K562 (cell line): ENCODE measurements around the gene TMEM239.

ENCODE experiments used
- C11orf30 ChIP-seq: fragments of 450-650 bp; IDR thresholded peaks from 2 replicates; pipeline ENCODE4 v1.6.1; 2016; ENCODE audit warnings: low read depth, mild to moderate bottlenecking
- CBFA2T2 ChIP-seq: fragments of 450-650 bp; conservative IDR thresholded peaks from 2 replicates; pipeline ENCODE4 v1.6.1; 2017; ENCODE audit warnings: mild to moderate bottlenecking
- CTCF ChIP-seq, 3 experiments: IDR thresholded peaks in 2 of 3; conservative IDR thresholded peaks in 1 of 3; 2 replicates each; pipeline ENCODE4 v1.5.1; 2011 to 2012; ENCODE audit warnings: low read length in 3 of 3, mild to moderate bottlenecking in 3 of 3, control low read depth in 2 of 3, improper control_type of control experiment in 1 of 3, inconsistent platforms in 1 of 3, low read depth in 1 of 3, mixed read lengths in 1 of 3, moderate library complexity in 1 of 3; ENCODE audit not compliant: insufficient read depth in 2 of 3
- EP300 ChIP-seq: IDR thresholded peaks from 2 replicates; pipeline ENCODE4 v1.6.1; 2012; ENCODE audit warnings: low read length, improper control_type of control experiment
- HDAC2 ChIP-seq: fragments of 450-650 bp; IDR thresholded peaks from 2 replicates; pipeline ENCODE4 v1.6.1; 2016; ENCODE audit warnings: mild to moderate bottlenecking
- MEF2A ChIP-seq: IDR thresholded peaks from 2 replicates; pipeline ENCODE4 v1.6.1; 2011; ENCODE audit warnings: low read depth, mild to moderate bottlenecking, low read length, moderate library complexity; ENCODE audit not compliant: control insufficient read depth
- MXI1 ChIP-seq: IDR thresholded peaks from 2 replicates; pipeline ENCODE4 v1.6.1; 2011; ENCODE audit warnings: low read depth, mild to moderate bottlenecking, improper control_type of control experiment, low read length
- NR2C2 ChIP-seq, 2 experiments: fragments of 200-800 bp in 1 of 2; sonication (Bioruptor generic) in 1 of 2; sonication (generic) in 1 of 2; formaldehyde crosslinking in 1 of 2; IDR thresholded peaks; 2 replicates each; pipeline versions ENCODE4 v1.6.1 to v1.8.0; 2016 to 2022; ENCODE audit warnings: mild to moderate bottlenecking in 1 of 2, missing compliant biosample characterization in 1 of 2, missing genetic modification characterization in 1 of 2, missing genetic modification reagents in 1 of 2
- NRF1 ChIP-seq, 2 experiments: fragments of 450-650 bp; IDR thresholded peaks in 1 of 2; conservative IDR thresholded peaks in 1 of 2; 2 replicates each; pipeline ENCODE4 v1.6.1; 2014; ENCODE audit warnings: mild to moderate bottlenecking in 2 of 2
- SMC3 ChIP-seq: conservative IDR thresholded peaks from 2 replicates; pipeline ENCODE4 v1.6.1; 2011; ENCODE audit warnings: low read depth, low read length, improper control_type of control experiment; ENCODE audit not compliant: insufficient read depth
- TFAP4 ChIP-seq: sonication (generic); formaldehyde crosslinking; IDR thresholded peaks from 2 replicates; pipeline ENCODE4 v1.8.0; 2022; ENCODE audit warnings: missing genetic modification reagents, mild to moderate bottlenecking, moderate library complexity, borderline replicate concordance
- U2AF2 ChIP-seq: fragments of 200-400 bp; formaldehyde crosslinking; optimal IDR thresholded peaks from 2 replicates; pipeline ENCODE3; 2017; ENCODE audit warnings: low read depth, mild to moderate bottlenecking, low read length
- ZBTB49 ChIP-seq: sonication (generic); formaldehyde crosslinking; IDR thresholded peaks from 2 replicates; pipeline ENCODE4 v1.8.0; 2022; ENCODE audit warnings: missing genetic modification reagents, mild to moderate bottlenecking, borderline replicate concordance

GRCh38 chr20:2833761-2834160, 17.6 kb downstream of the TMEM239 start:
- TF ChIP-seq U2AF2 = no peak
- TF ChIP-seq TFAP4 = no peak
- TF ChIP-seq NR2C2 (CRISPR knock-in tag; IDR thresholded peaks at IDR 0.05) = no peak
- TF ChIP-seq NR2C2 (tag; IDR thresholded peaks at IDR 0.05) = no peak
- no peak for TF ChIP-seq NRF1 (conservative IDR thresholded peaks at IDR 0.05 in 1 of 2, IDR thresholded peaks at IDR 0.05 in 1 of 2)
- TF ChIP-seq ZBTB49 (CRISPR knock-in tag) = no peak
- TF ChIP-seq CTCF (IDR thresholded peaks at IDR 0.05 in 2 of 3, conservative IDR thresholded peaks at IDR 0.05 in 1 of 3; ENCODE audit: insufficient read depth in 2 of 3, low read depth in 1 of 3, low read length in 3 of 3) = no peak
- no peak for TF ChIP-seq MXI1
- no peak for TF ChIP-seq CBFA2T2
- no peak for TF ChIP-seq C11orf30
- TF ChIP-seq EP300 = no peak
- no peak for TF ChIP-seq SMC3
- TF ChIP-seq HDAC2 = no peak
- no peak for TF ChIP-seq MEF2A
